Lung (tissue), 12 donors: ENCODE data around the gene GDI1. TPM values are rescaled to one million over a fixed set of nuclear protein-coding genes. Genes with fewer than 3 reads are reported as not detected.

Source experiments
- ATAC-seq: fragments of 200-7000 bp; cut with Tn5 transposase; one replicate; pipeline ENCODE4 v1.9.1; 2020; ENCODE audit warnings: moderate number of reproducible peaks; ENCODE audit not compliant: insufficient read depth, low FRiP score
- DNase-seq, 3 donors: peaks; one replicate each; pipeline ENCODE4 v3.0.0-alpha.2; 2013 to 2017
- H3K27ac ChIP-seq, 2 donors: one replicate each; pipeline ENCODE4 v1.5.1; 2013; ENCODE audit warnings: mild to moderate bottlenecking in 2 of 2, moderate library complexity in 2 of 2, control low read depth in 1 of 2, inconsistent platforms in 1 of 2, low read depth in 1 of 2, low read length in 1 of 2
- H3K27me3 ChIP-seq, 3 donors: one replicate each; pipeline ENCODE4 v1.5.1; 2013; ENCODE audit warnings: low read length in 2 of 3; ENCODE audit not compliant: control insufficient read depth in 3 of 3, insufficient read depth in 3 of 3
- H3K36me3 ChIP-seq, 4 donors: one replicate each; pipeline ENCODE4 v1.5.1; 2013; ENCODE audit warnings: low read length in 4 of 4, mild to moderate bottlenecking in 1 of 4, moderate library complexity in 1 of 4; ENCODE audit not compliant: control insufficient read depth in 4 of 4, insufficient read depth in 4 of 4
- H3K4me1 ChIP-seq, 5 donors: one replicate each; pipeline ENCODE4 v1.5.1; 2013; ENCODE audit warnings: low read length in 5 of 5, mild to moderate bottlenecking in 2 of 5, moderate library complexity in 1 of 5; ENCODE audit not compliant: control insufficient read depth in 5 of 5, insufficient read depth in 5 of 5
- H3K4me3 ChIP-seq: one replicate; pipeline ENCODE4 v1.5.1; 2013; ENCODE audit warnings: mild to moderate bottlenecking, control low read depth, moderate library complexity
- H3K9ac ChIP-seq, 2 donors: one replicate each; pipeline ENCODE4 v1.5.1; 2013; ENCODE audit warnings: low read length in 2 of 2, control low read depth in 1 of 2; ENCODE audit not compliant: insufficient read depth in 1 of 2
- H3K9me3 ChIP-seq, 4 donors: one replicate each; pipeline ENCODE4 v1.5.1; 2013; ENCODE audit warnings: low read length in 3 of 4, mild to moderate bottlenecking in 1 of 4, moderate library complexity in 1 of 4; ENCODE audit not compliant: control insufficient read depth in 4 of 4, insufficient read depth in 3 of 4
- WGBS, 2 donors: extraction: QIAGEN DNeasy Blood & Tissue Kit; methylation state at CpG; one replicate each; pipeline ENCODE4 v1.1.7; 2013; 5-methylcytosine and 5-hydroxymethylcytosine counted together
- polyA plus RNA-seq, 2 donors: library from polyadenylated mRNA; stranded (reverse); fragments of 200-250 nt; gene quantifications; one replicate each; pipeline ENCODE4 v1.2.1, GENCODE V29; 2013
- total RNA-seq, 2 donors: library from RNA; depleted of rRNA in 1 of 2; stranded (reverse); fragments of >200 nt in 1 of 2; gene quantifications; one replicate each; pipeline ENCODE4 v1.2.1, GENCODE V29; 2014 to 2021
- TF ChIP-seq, protein P1 (sequence below): IDR thresholded peaks from 2 replicates; pipeline ENCODE4 v1.5.1; 2012; ENCODE audit warnings: mild to moderate bottlenecking; ENCODE audit errors: control extremely low read depth, extremely low read depth
- donor health status: control.
- donor health status: control.
- donor health status: Bipolar disorder and iron deficiency.
- donor health status: healthy.
- donor health status: DM: yes; HTN: yes; CAD: no.

GDI1 gene
- total and polyA plus RNA-seq, 4 donors, result 64.0 to 130 (median 116) TPM

DNA sequence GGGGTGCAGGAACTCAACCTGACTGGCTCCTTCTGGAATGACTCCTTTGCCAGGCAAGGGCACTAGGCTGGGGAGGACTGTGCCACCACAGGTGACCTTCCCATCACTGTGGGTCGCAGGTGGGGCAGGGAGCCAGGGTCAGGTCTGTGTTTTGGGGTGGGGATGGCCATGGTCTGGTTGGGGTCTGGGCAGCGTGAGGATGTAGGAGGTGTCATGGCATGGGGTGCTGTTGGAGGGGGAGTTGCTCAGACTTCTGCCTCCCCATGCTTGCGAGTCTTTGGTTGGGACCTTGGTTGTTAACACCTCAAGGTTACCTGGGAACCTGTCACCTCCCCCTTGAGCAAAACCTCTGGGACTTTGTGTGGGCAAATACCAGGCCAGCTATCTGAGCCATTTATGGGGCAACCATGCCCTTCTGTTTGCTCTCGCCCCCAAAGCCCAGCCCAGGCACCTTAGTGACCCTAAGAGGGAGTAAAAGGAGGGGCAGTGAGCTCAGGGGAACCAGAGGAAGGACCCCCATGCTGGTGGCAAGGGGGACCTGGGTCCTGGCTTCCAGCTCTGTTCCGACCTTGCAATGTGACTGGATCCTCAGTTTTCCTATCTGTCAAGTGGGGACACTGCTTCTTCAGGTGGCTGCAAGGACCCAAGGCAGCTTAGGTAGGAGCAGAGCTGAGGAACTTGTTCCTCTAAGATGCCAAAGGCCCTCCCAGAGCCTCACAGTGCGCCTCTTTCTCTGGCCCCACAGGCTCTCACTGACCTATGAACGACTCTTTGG is 2.4 kb upstream of the GDI1 start:
- peaks cover 0 to 6% (median 0%) of the 10 kb centered on the region in 4 donors for H3K9me3 ChIP-seq
- DNase-seq, result no peak
- H3K4me1 ChIP-seq, result peaks cover 0 to 8% (median 5%) of the 10 kb centered on the region in 5 donors
- ATAC-seq, result no peak
- H3K36me3 ChIP-seq, result peaks cover 0 to 25% (median 7%) of the 10 kb centered on the region in 4 donors
- TF ChIP-seq, protein P1, sequence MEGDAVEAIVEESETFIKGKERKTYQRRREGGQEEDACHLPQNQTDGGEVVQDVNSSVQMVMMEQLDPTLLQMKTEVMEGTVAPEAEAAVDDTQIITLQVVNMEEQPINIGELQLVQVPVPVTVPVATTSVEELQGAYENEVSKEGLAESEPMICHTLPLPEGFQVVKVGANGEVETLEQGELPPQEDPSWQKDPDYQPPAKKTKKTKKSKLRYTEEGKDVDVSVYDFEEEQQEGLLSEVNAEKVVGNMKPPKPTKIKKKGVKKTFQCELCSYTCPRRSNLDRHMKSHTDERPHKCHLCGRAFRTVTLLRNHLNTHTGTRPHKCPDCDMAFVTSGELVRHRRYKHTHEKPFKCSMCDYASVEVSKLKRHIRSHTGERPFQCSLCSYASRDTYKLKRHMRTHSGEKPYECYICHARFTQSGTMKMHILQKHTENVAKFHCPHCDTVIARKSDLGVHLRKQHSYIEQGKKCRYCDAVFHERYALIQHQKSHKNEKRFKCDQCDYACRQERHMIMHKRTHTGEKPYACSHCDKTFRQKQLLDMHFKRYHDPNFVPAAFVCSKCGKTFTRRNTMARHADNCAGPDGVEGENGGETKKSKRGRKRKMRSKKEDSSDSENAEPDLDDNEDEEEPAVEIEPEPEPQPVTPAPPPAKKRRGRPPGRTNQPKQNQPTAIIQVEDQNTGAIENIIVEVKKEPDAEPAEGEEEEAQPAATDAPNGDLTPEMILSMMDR, result no peak
- no peaks in the 10 kb centered on the region for H3K27me3 ChIP-seq
- WGBS, 2 donors, result 83 to 100% methylated on average over 3 to 7 of the region's 7 CpGs
- H3K4me3 ChIP-seq, result no peak overlapping the region
- no peak overlapping the region for H3K9ac ChIP-seq
- H3K27ac ChIP-seq, result no peak overlapping the region

DNA sequence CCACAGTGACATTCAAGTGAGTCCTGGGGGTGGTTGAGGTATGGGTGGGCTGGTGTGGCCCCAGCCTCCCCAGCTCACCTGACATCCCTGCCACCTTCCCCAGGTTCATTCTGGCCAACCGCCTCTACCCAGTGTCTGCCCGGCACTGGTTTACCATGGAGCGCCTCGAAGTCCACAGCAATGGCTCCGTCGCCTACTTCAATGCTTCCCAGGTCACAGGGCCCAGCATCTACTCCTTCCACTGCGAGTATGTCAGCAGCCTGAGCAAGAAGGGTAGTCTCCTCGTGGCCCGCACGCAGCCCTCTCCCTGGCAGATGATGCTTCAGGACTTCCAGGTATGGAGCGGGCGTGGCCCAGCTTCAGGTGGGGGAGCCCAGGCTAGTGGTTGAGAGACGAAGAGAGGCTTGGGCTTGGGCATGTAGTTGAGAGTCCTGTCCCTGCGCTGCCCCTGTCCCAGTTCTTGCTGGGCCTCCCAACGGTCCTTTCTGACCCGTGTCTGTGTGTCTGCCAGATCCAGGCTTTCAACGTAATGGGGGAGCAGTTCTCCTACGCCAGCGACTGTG is 1.7 kb upstream of the GDI1 start:
- DNase-seq (no peak), ATAC-seq (no peak)
- peaks cover 0 to 6% (median 0%) of the 10 kb centered on the region in 4 donors for H3K9me3 ChIP-seq
- no peak overlapping the region for H3K9ac ChIP-seq
- H3K4me1 ChIP-seq, result peaks cover 0 to 8% (median 3%) of the 10 kb centered on the region in 5 donors
- peaks cover 0 to 25% (median 8%) of the 10 kb centered on the region in 4 donors for H3K36me3 ChIP-seq
- WGBS, 2 donors, result 92 to 94% methylated on average over 17 to 19 of the region's 19 CpGs
- no peaks in the 10 kb centered on the region for H3K27me3 ChIP-seq
- TF ChIP-seq, protein P1, result no peak
- H3K27ac ChIP-seq, result no peak overlapping the region
- H3K4me3 ChIP-seq, result no peak overlapping the region

DNA sequence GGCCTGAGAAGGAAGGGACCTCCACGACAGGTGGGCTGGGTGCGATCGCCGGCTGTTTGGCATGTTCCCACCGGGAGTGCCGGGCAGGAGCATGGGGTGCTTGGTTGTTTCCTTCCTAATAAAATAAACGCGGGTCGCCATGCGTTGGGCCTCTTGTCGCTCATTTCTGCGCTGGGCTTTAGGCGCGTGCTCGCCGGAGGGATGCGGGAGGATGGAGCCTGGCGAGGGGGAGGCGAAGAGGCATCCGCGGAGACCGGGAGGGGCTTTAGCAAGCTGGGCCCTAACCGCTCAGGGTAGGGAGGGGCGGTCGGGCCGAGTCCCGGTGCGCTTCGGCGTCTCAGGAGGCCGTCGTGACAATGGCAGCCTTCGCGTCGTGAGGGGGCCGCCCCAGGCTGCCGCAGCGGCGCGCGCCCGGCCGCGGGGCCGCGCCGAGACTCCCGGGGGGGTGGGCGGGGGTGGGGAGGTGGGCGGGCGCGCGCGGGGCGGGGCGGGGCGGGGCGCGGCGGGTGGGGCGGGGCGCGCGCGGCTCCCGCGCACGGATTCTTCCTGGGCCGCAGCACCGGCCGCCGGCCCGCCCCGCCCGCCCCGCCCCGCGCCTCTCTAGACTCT is 476 bp upstream of the GDI1 start:
- no peaks in the 10 kb centered on the region for H3K27me3 ChIP-seq
- peaks cover 0 to 28% (median 9%) of the 10 kb centered on the region in 4 donors for H3K36me3 ChIP-seq
- peak; percentile 42 for ATAC-seq
- H3K4me3 ChIP-seq, result no peak overlapping the region
- peaks cover 0 to 8% (median 0%) of the 10 kb centered on the region in 5 donors for H3K4me1 ChIP-seq
- 32 to 35% methylated on average over 11 to 60 of the region's 78 CpGs for WGBS, 2 donors
- no peak overlapping the region for H3K9ac ChIP-seq
- TF ChIP-seq, protein P1, result no peak
- peak overlapping the region; percentile 85 to 89 for H3K27ac ChIP-seq
- peak in 2 of 3 donors; percentile 42 to 59 for DNase-seq
- H3K9me3 ChIP-seq, result peaks cover 0 to 2% (median 0%) of the 10 kb centered on the region in 4 donors
